Sigmoid colon (tissue), 7 donors: Measurements from ENCODE around the gene COG7. TPM values are rescaled to one million over a fixed set of nuclear protein-coding genes. Genes with fewer than 3 reads are reported as not detected.

Source experiments
- DNase-seq: peaks from one replicate; pipeline ENCODE4 v3.0.0-alpha.2; 2019
- H3K27ac ChIP-seq, 4 donors: fragments of 200-600 bp; sonication (generic); one replicate each; pipeline ENCODE4 v1.5.1; 2016 to 2019; ENCODE audit warnings: mild to moderate bottlenecking in 1 of 4
- H3K27me3 ChIP-seq, 3 donors: fragments of 200-600 bp; sonication (generic); one replicate each; pipeline ENCODE4 v1.5.1; 2019; ENCODE audit warnings: mild to moderate bottlenecking in 1 of 3
- H3K36me3 ChIP-seq, 4 donors: fragments of 200-600 bp; sonication (generic); one replicate each; pipeline ENCODE4 v1.5.1; 2016 to 2019
- H3K4me1 ChIP-seq, 4 donors: fragments of 200-600 bp; sonication (generic); one replicate each; pipeline ENCODE4 v1.5.1; 2017 to 2019
- H3K4me3 ChIP-seq, 4 donors: fragments of 200-600 bp; sonication (generic); one replicate each; pipeline ENCODE4 v1.5.1; 2017 to 2019; ENCODE audit warnings: mild to moderate bottlenecking in 2 of 4, moderate library complexity in 1 of 4
- H3K9me3 ChIP-seq, 4 donors: fragments of 200-600 bp in 3 of 4; sonication (generic) in 3 of 4; one replicate each; pipeline versions ENCODE4 v1.5.1 to v1.6.1; 2013 to 2019
- EP300 ChIP-seq, 4 donors: sonication (generic); formaldehyde crosslinking; IDR thresholded peaks; one replicate each; pipeline ENCODE4 v1.6.1; 2017; ENCODE audit warnings: antibody characterized with exemption in 4 of 4
- POLR2A ChIP-seq, 2 donors: fragments of 450-650 bp; IDR thresholded peaks; one replicate each; pipeline ENCODE4 v1.6.1; 2016; ENCODE audit warnings: antibody characterized with exemption in 2 of 2, mild to moderate bottlenecking in 2 of 2, moderate library complexity in 2 of 2
- POLR2AphosphoS5 ChIP-seq, 4 donors: sonication (generic); formaldehyde crosslinking; IDR thresholded peaks; one replicate each; pipeline ENCODE4 v1.6.1; 2017; ENCODE audit warnings: antibody characterized with exemption in 4 of 4
- WGBS, 2 donors: extraction: QIAGEN DNeasy Blood & Tissue Kit; methylation state at CpG; one replicate each; pipeline ENCODE4 v1.1.7; 2013; 5-methylcytosine and 5-hydroxymethylcytosine counted together
- intact Hi-C: fragments of 100-400 bp; cut with DNase I; formaldehyde crosslinking; loops from one replicate; pipeline ENCODE4 v1.15.1; 2023
- polyA plus RNA-seq, 3 donors: library from polyadenylated mRNA; stranded (reverse); fragments of 200-250 nt; gene quantifications; one replicate each; pipeline ENCODE4 v1.2.3, GENCODE V29; 2013
- total RNA-seq, 4 donors: library from RNA; depleted of rRNA; stranded (reverse); fragments of >200 nt; gene quantifications; one replicate each; pipeline ENCODE4 v1.1.0, GENCODE V29; 2016
- TF ChIP-seq, protein P1 (sequence below), 4 experiments: fragments of 450-650 bp in 3 of 4; fragments of 200-600 bp in 1 of 4; IDR thresholded peaks; one replicate each; pipeline ENCODE4 v1.5.1; 2016 to 2019; ENCODE audit warnings: antibody characterized with exemption in 4 of 4, mild to moderate bottlenecking in 3 of 4, moderate library complexity in 2 of 4
- donor health status: healthy with polysubstance abuse.
- donor health status: Bipolar disorder and iron deficiency.
- donor health status: healthy.

The COG7 gene
- total and polyA plus RNA-seq, 7 donors: 12.0 to 26.0 (median 17.4) TPM

DNA sequence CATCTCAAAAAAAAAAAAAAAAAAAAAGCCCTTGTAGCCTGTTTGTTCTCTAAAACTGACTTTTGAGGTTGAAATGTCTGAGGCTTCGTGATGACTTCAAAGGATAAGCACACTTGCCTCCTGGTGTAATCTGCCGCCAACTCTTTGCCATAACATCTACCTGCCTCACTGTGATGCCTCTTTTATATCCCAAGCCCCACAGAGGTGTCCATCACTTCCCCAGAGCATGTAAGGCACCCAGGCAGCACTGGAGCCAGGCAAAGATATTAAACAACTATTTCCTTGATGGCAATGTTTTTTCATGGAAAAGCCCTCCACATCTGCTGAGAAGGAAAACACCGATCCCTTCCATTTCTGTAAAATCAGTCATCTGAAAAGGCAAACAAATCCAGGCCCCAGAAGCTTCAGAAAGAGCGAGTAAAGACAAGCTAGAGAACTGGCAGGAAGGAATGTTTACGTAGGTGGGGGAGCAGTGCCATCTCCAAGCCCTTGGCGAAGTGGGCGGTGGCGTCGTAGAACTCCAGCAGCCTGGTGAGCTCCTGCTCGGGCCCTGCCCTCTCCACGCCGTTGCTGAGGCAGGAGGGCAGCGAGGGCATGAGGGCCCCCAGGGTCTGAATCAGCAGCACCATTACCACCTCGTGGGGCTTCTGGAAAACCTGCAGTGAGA is 28.6 kb downstream of the COG7 start:
- Histone ChIP-seq H3K4me3 (no peak overlapping the region), H3K27me3 (no peaks in the 10 kb centered on the region), H3K36me3 (peaks cover 0 to 12% (median 0%) of the 10 kb centered on the region in 4 donors), H3K27ac (peak overlapping the region; percentile 88 to 96 (median 94)), H3K9me3 (no peaks in the 10 kb centered on the region), H3K4me1 (peaks cover 0 to 34% (median 25%) of the 10 kb centered on the region in 4 donors)
- TF ChIP-seq, protein P1, sequence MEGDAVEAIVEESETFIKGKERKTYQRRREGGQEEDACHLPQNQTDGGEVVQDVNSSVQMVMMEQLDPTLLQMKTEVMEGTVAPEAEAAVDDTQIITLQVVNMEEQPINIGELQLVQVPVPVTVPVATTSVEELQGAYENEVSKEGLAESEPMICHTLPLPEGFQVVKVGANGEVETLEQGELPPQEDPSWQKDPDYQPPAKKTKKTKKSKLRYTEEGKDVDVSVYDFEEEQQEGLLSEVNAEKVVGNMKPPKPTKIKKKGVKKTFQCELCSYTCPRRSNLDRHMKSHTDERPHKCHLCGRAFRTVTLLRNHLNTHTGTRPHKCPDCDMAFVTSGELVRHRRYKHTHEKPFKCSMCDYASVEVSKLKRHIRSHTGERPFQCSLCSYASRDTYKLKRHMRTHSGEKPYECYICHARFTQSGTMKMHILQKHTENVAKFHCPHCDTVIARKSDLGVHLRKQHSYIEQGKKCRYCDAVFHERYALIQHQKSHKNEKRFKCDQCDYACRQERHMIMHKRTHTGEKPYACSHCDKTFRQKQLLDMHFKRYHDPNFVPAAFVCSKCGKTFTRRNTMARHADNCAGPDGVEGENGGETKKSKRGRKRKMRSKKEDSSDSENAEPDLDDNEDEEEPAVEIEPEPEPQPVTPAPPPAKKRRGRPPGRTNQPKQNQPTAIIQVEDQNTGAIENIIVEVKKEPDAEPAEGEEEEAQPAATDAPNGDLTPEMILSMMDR (IDR thresholded peaks at IDR 0.05): no peak
- TF ChIP-seq EP300 (IDR thresholded peaks at IDR 0.05) (peak in 1 of 4 donors; percentile 48), POLR2A (IDR thresholded peaks at IDR 0.05) (no peak), POLR2AphosphoS5 (IDR thresholded peaks at IDR 0.05) (peak in 3 of 4 donors; percentile 19 to 50 (median 39))
- intact Hi-C loops: loop anchor here (5.0 to 10.0 kb wide), 4 partner anchors 107 to 1070 kb away; no protein-coding TSS in a partner anchor
- 34 to 72% methylated on average over 14 of the region's 14 CpGs for WGBS, 2 donors
- DNase-seq: peak; percentile 89

DNA sequence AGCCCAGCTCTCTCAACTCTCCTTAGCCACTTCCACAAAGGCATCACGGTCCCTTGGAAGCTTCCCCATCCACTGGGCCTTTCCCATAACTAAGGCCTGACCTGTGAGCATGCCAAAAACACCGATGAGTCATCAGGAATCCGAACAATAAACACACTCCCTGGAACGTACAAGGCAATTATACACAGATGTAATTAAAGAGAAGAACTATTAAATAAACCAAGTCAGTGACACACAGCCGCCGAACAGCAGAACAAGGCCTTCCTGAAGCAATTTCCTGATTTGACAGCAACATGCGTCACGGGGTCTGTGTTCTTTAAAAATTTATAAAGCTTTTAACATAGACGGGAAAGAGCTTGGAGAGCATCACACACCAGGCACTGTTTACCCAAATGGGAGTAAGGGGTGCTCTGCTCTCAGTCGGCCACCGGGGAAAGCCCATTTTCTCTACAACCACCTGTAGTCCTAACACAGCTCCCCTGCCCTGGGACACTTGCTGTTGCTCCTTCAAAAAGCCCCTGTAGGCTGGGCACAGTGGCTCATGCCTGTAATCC is 29.4 kb downstream of the COG7 start:
- TF ChIP-seq EP300 (IDR thresholded peaks at IDR 0.05) (peak; percentile 76 to 98 (median 94)), POLR2AphosphoS5 (IDR thresholded peaks at IDR 0.05) (peak; percentile 81 to 96 (median 90)), POLR2A (IDR thresholded peaks at IDR 0.05) (no peak)
- TF ChIP-seq, protein P1 (IDR thresholded peaks at IDR 0.05): no peak
- Histone ChIP-seq H3K27me3 (no peaks in the 10 kb centered on the region), H3K36me3 (peaks cover 0 to 9% (median 0%) of the 10 kb centered on the region in 4 donors), H3K27ac (peak overlapping the region; percentile 88 to 96 (median 94)), H3K4me1 (peaks cover 0 to 34% (median 25%) of the 10 kb centered on the region in 4 donors), H3K9me3 (no peaks in the 10 kb centered on the region), H3K4me3 (no peak overlapping the region)
- DNase-seq: peak; percentile 97
- intact Hi-C loops: loop anchor here (5.0 to 10.0 kb wide), 4 partner anchors 106 to 1069 kb away; no protein-coding TSS in a partner anchor
- 9 to 46% methylated on average over 11 of the region's 11 CpGs for WGBS, 2 donors

DNA sequence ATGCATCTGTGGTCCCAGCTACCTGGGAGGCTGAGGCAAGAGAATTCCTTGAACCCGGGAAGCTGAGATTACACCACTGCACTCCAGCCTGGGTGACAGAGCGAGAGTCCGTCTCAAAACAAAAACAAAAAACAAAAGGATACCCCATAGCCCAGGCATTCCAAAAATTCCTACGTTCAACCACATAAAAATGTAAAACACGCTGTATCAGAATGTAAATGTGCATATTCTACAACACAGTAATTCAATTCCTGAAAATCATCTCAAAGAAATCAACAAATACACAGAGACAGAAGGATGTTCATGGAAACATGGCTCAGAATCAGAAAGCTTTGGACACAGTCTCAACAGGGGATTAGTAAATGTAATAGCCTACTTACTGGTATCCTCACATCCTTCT is 33.0 kb downstream of the COG7 start:
- H3K27me3 ChIP-seq: no peaks in the 10 kb centered on the region
- intact Hi-C loops: loop anchor here (5.0 to 10.0 kb wide), 4 partner anchors 103 to 1065 kb away; no protein-coding TSS in a partner anchor
- H3K9me3 ChIP-seq: no peaks in the 10 kb centered on the region
- peaks cover 0 to 28% (median 21%) of the 10 kb centered on the region in 4 donors for H3K4me1 ChIP-seq
- H3K36me3 ChIP-seq: peaks cover 3 to 40% (median 21%) of the 10 kb centered on the region in 4 donors
- H3K4me3 ChIP-seq: no peak overlapping the region
- WGBS, 2 donors: 82 to 93% methylated on average over 5 of the region's 5 CpGs
- TF ChIP-seq, protein P1 (IDR thresholded peaks at IDR 0.05): no peak
- TF ChIP-seq POLR2A (IDR thresholded peaks at IDR 0.05): no peak
- peak overlapping the region in 3 of 4 donors; percentile 20 to 60 (median 24) for H3K27ac ChIP-seq
- no peak for DNase-seq

DNA sequence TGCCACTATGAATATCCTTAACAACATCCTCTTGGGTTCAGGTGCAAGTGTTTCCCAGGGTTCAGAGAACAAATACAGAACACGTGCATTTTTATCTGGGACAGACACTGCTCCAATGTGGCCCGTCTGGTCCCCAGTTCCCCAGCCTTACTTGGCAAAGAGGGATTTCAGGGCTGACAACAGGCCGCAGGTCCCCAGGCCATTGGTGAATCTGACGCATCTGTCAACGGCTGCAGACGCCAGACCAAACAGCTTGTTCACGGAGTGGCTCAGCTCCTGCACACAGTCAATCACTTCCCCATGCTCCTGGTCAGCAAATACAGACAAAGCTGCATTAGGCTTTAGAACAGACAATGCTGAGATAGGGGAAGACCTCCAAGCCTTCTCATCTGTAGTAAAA is 36.2 kb downstream of the COG7 start:
- H3K4me3 ChIP-seq: no peak overlapping the region
- H3K4me1 ChIP-seq: peaks cover 0 to under 1% (median 0%) of the 10 kb centered on the region in 4 donors
- DNase-seq: no peak
- peaks cover 3 to 71% (median 25%) of the 10 kb centered on the region in 4 donors for H3K36me3 ChIP-seq
- intact Hi-C loops: no loop called here
- 84 to 94% methylated on average over 7 of the region's 7 CpGs for WGBS, 2 donors
- H3K27me3 ChIP-seq: no peaks in the 10 kb centered on the region
- no peak for TF ChIP-seq EP300 (IDR thresholded peaks at IDR 0.05)
- TF ChIP-seq POLR2AphosphoS5 (IDR thresholded peaks at IDR 0.05): no peak
- TF ChIP-seq, protein P1 (IDR thresholded peaks at IDR 0.05): no peak
- no peak for TF ChIP-seq POLR2A (IDR thresholded peaks at IDR 0.05)
- no peaks in the 10 kb centered on the region for H3K9me3 ChIP-seq
- H3K27ac ChIP-seq: no peak overlapping the region
